GM19372 (cell line): ENCODE data around the gene DPY19L1.
"Not testable (repeated sequence)": the region's sequence is repeated elsewhere in the genome, so short reads cannot be mapped to it uniquely, and the experiment has no call there.

ENCODE experiments used
- ATAC-seq: cut with Tn5 transposase; IDR thresholded peaks from one replicate; pipeline ENCODE4 v1.9.1; 2021; ENCODE audit warnings: mild to moderate bottlenecking, low read depth, moderate library complexity; ENCODE audit not compliant: unreplicated experiment

DPY19L1 gene

GRCh38 chr7:35037211-35037525 is at the start of gene DPY19L1:
DPY19L1 (minus strand) TSS chr7:35037485; CDS start chr7:35037394, 91 bp downstream.
- ATAC-seq: peak; percentile 22

GRCh38 chr7:35079517-35079916 is 42.2 kb upstream of the DPY19L1 start:
- not testable (repeated sequence) for ATAC-seq

- ATAC-seq: not testable (repeated sequence)
Observed at GRCh38 chr7:35074008-35074407, 36.7 kb upstream of the DPY19L1 start.

GRCh38 chr7:35072950-35073827 is 35.9 kb upstream of the DPY19L1 start:
- not testable (repeated sequence) for ATAC-seq

GRCh38 chr7:35069084-35069483 is 31.8 kb upstream of the DPY19L1 start:
- not testable (repeated sequence) for ATAC-seq

- not testable (repeated sequence) for ATAC-seq
Observed at GRCh38 chr7:35065382-35065781, 28.1 kb upstream of the DPY19L1 start.

- ATAC-seq: not testable (repeated sequence)
Observed at GRCh38 chr7:35058571-35058970, 21.3 kb upstream of the DPY19L1 start.

GRCh38 chr7:35057505-35058451 is 20.5 kb upstream of the DPY19L1 start:
- ATAC-seq: not testable (repeated sequence)

- not testable (repeated sequence) for ATAC-seq
Observed at GRCh38 chr7:35055733-35056132, 18.4 kb upstream of the DPY19L1 start.

- not testable (repeated sequence) for ATAC-seq
Observed at GRCh38 chr7:35053488-35054175, 16.3 kb upstream of the DPY19L1 start.

- ATAC-seq: not testable (repeated sequence)
Observed at GRCh38 chr7:35048390-35048789, 11.1 kb upstream of the DPY19L1 start.

GRCh38 chr7:35047912-35048305 is 10.6 kb upstream of the DPY19L1 start:
- ATAC-seq: not testable (repeated sequence)

- ATAC-seq: not testable (repeated sequence)
Observed at GRCh38 chr7:35047263-35047911, 10.1 kb upstream of the DPY19L1 start.

- ATAC-seq: not testable (repeated sequence)
Observed at GRCh38 chr7:35043301-35043700, 6.0 kb upstream of the DPY19L1 start.

- ATAC-seq: no peak
Observed at GRCh38 chr7:35040906-35041305, 3.6 kb upstream of the DPY19L1 start.

- ATAC-seq: no peak
Observed at GRCh38 chr7:35039343-35039742, 2.1 kb upstream of the DPY19L1 start.

- no peak for ATAC-seq
Observed at GRCh38 chr7:35038354-35038753, 1.1 kb upstream of the DPY19L1 start.

GRCh38 chr7:35037526-35038341 is 449 bp upstream of the DPY19L1 start:
- ATAC-seq: peak; percentile 78
